ENCODE results near the gene UBR2.

DNA sequence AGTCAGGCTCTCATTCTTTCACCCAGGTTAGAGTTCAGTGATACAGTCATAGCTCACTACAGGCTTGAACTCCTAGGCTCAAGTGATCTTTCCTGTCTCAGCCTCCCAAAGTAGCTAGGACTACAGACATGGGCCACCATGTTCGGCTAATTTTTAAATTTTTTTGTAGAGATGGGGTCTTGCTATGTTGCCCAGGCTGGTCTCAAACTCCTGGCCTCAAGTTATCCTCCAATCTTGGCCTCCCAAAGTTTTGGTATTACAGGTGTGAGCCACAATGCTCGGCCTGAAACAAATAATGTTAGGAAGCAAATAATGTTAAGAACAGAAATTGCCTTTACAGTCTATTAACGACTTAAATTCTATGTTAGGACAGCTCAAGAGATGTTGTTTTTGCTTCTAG lies 1.8 kb upstream of the UBR2 start:
- TF ChIP-seq, protein P1, sequence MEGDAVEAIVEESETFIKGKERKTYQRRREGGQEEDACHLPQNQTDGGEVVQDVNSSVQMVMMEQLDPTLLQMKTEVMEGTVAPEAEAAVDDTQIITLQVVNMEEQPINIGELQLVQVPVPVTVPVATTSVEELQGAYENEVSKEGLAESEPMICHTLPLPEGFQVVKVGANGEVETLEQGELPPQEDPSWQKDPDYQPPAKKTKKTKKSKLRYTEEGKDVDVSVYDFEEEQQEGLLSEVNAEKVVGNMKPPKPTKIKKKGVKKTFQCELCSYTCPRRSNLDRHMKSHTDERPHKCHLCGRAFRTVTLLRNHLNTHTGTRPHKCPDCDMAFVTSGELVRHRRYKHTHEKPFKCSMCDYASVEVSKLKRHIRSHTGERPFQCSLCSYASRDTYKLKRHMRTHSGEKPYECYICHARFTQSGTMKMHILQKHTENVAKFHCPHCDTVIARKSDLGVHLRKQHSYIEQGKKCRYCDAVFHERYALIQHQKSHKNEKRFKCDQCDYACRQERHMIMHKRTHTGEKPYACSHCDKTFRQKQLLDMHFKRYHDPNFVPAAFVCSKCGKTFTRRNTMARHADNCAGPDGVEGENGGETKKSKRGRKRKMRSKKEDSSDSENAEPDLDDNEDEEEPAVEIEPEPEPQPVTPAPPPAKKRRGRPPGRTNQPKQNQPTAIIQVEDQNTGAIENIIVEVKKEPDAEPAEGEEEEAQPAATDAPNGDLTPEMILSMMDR (conservative IDR thresholded peaks at IDR 0.05), result no peak
- no peak for TF ChIP-seq EZH2 (IDR thresholded peaks at IDR 0.05; ENCODE audit: low read depth)

Measured in PC-9 (cell line).